Endodermal cell (in vitro differentiated cells): ENCODE data around the gene DIRAS1. TPM values are rescaled to one million over a fixed set of nuclear protein-coding genes. Genes with fewer than 3 reads are reported as not detected.

ENCODE experiments used
- DNase-seq: peaks from one replicate; pipeline ENCODE4 v3.0.0-alpha.2; 2017
- H3K27ac ChIP-seq: 2 replicates; pipeline ENCODE4 v1.5.1; 2013; ENCODE audit warnings: mild to moderate bottlenecking, low read depth, low read length, moderate library complexity
- H3K27me3 ChIP-seq: 2 replicates; pipeline ENCODE4 v1.6.1; 2013; ENCODE audit warnings: mild to moderate bottlenecking, low read length, moderate library complexity; ENCODE audit not compliant: insufficient read depth, control insufficient read depth, poor library complexity, severe bottlenecking
- H3K36me3 ChIP-seq: 2 replicates; pipeline ENCODE4 v1.7.0; 2013; ENCODE audit warnings: mild to moderate bottlenecking, low read length, moderate library complexity; ENCODE audit not compliant: control insufficient read depth, insufficient read depth
- H3K4me1 ChIP-seq: one replicate; pipeline ENCODE4 v1.7.0; 2013; ENCODE audit warnings: low read length; ENCODE audit not compliant: control insufficient read depth, insufficient read depth
- H3K4me3 ChIP-seq: 2 replicates; pipeline ENCODE4 v1.5.1; 2013; ENCODE audit warnings: mild to moderate bottlenecking, low read length, moderate library complexity
- H3K9ac ChIP-seq: 2 replicates; pipeline ENCODE4 v1.6.1; 2013; ENCODE audit warnings: mild to moderate bottlenecking, low read length, moderate library complexity; ENCODE audit not compliant: poor library complexity, severe bottlenecking; ENCODE audit errors: extremely low read depth
- H3K9me3 ChIP-seq: 2 replicates; pipeline ENCODE4 v1.6.1; 2013; ENCODE audit warnings: mild to moderate bottlenecking, low read length, moderate library complexity; ENCODE audit not compliant: control insufficient read depth
- H3K27ac Mint-ChIP-seq: 2 replicates; pipeline ENCODE4 v1.8.0; 2020; ENCODE audit warnings: mixed read lengths
- H3K27me3 Mint-ChIP-seq: 2 replicates; pipeline ENCODE4 v1.8.0; 2021; ENCODE audit warnings: mild to moderate bottlenecking, mixed read lengths; ENCODE audit not compliant: insufficient read depth
- H3K36me3 Mint-ChIP-seq: 2 replicates; pipeline ENCODE4 v1.8.0; 2020; ENCODE audit warnings: low read depth, mixed read lengths
- H3K4me1 Mint-ChIP-seq: 2 replicates; pipeline ENCODE4 v1.8.0; 2020; ENCODE audit warnings: mixed read lengths
- H3K4me3 Mint-ChIP-seq: 2 replicates; pipeline ENCODE4 v1.8.0; 2020; ENCODE audit warnings: mild to moderate bottlenecking, moderate library complexity, mixed read lengths
- H3K9me3 Mint-ChIP-seq: 2 replicates; pipeline ENCODE4 v1.8.0; 2020; ENCODE audit warnings: mild to moderate bottlenecking, mixed read lengths
- CTCF ChIP-seq: fragments of 200-600 bp; sonication (generic); conservative IDR thresholded peaks from 2 replicates; pipeline ENCODE4 v1.5.0; 2021; ENCODE audit warnings: antibody characterized with exemption, mild to moderate bottlenecking
- WGBS, 2 experiments: methylation state at CpG; one replicate each; pipeline versions ENCODE4 v1.1.5 to v1.1.7; 2013; ENCODE audit warnings: missing lambda C conversion rate in 2 of 2, mixed read lengths in 1 of 2; ENCODE audit not compliant: insufficient coverage in 1 of 2, insufficient read length in 1 of 2; 5-methylcytosine and 5-hydroxymethylcytosine counted together
- total RNA-seq, 2 donors: library from RNA; stranded (reverse); fragmentation: NEBNext Ultra II Directional in 1 of 2; extraction: Animal tissue kit (Norgen Biotek cat#: 25700) in 1 of 2; gene quantifications; 2 replicates in 1 of 2; 3 replicates in 1 of 2; pipeline ENCODE4 v1.2.1, GENCODE V29; 2021

The DIRAS1 gene
- total RNA-seq, 2 donors from 2014 or later, result 4.7 to 8.4 TPM

- TF ChIP-seq CTCF, result no peak
- Histone ChIP-seq H3K36me3 (no peaks in the 10 kb centered on the region), H3K4me3 (no peak overlapping the region), H3K27me3 (no peaks in the 10 kb centered on the region), H3K9ac (no peak overlapping the region), H3K4me1 (no peaks in the 10 kb centered on the region), H3K27ac (no peak overlapping the region), H3K9me3 (peaks cover 7% of the 10 kb centered on the region)
- peaks cover 11% of the 10 kb centered on the region for H3K9me3 Mint-ChIP-seq
- H3K27me3 Mint-ChIP-seq, result peaks cover 11% of the 10 kb centered on the region
- 68 to 89% methylated on average over 5 of the region's 5 CpGs for WGBS, 2 experiments
- H3K36me3 Mint-ChIP-seq, result peaks cover 13% of the 10 kb centered on the region
- no peak for DNase-seq
- H3K27ac Mint-ChIP-seq, result no peak overlapping the region
- no peaks in the 10 kb centered on the region for H3K4me1 Mint-ChIP-seq
- H3K4me3 Mint-ChIP-seq, result no peak overlapping the region
Observed at GRCh38 chr19:2711875-2712205, 9.3 kb downstream of the DIRAS1 start.

GRCh38 chr19:2711172-2711874, 9.8 kb downstream of the DIRAS1 start:
- Mint-ChIP-seq H3K36me3 (peaks cover 11% of the 10 kb centered on the region), H3K4me3 (no peak overlapping the region), H3K27me3 (peaks cover 11% of the 10 kb centered on the region), H3K9me3 (peaks cover 11% of the 10 kb centered on the region), H3K4me1 (no peaks in the 10 kb centered on the region), H3K27ac (no peak overlapping the region)
- no peak for DNase-seq
- no peak overlapping the region for H3K27ac ChIP-seq
- no peak overlapping the region for H3K4me3 ChIP-seq
- H3K36me3 ChIP-seq, result no peaks in the 10 kb centered on the region
- WGBS, 2 experiments, result 76 to 81% methylated on average over 15 to 17 of the region's 17 CpGs
- no peaks in the 10 kb centered on the region for H3K27me3 ChIP-seq
- no peaks in the 10 kb centered on the region for H3K4me1 ChIP-seq
- H3K9ac ChIP-seq, result no peak overlapping the region
- TF ChIP-seq CTCF, result no peak
- peaks cover 7% of the 10 kb centered on the region for H3K9me3 ChIP-seq

GRCh38 chr19:2706251-2706650, 14.9 kb downstream of the DIRAS1 start:
- H3K27ac ChIP-seq, result no peak overlapping the region
- H3K9me3 ChIP-seq, result no peaks in the 10 kb centered on the region
- no peak overlapping the region for H3K4me3 Mint-ChIP-seq
- H3K27me3 Mint-ChIP-seq, result peaks cover 11% of the 10 kb centered on the region
- H3K36me3 Mint-ChIP-seq, result no peaks in the 10 kb centered on the region
- H3K4me3 ChIP-seq, result no peak overlapping the region
- TF ChIP-seq CTCF, result no peak
- H3K27ac Mint-ChIP-seq, result no peak overlapping the region
- DNase-seq, result no peak
- no peaks in the 10 kb centered on the region for H3K9me3 Mint-ChIP-seq
- no peaks in the 10 kb centered on the region for H3K4me1 Mint-ChIP-seq
- no peak overlapping the region for H3K9ac ChIP-seq
- 89 to 90% methylated on average over 5 of the region's 5 CpGs for WGBS, 2 experiments
- no peaks in the 10 kb centered on the region for H3K4me1 ChIP-seq
- no peaks in the 10 kb centered on the region for H3K36me3 ChIP-seq
- peaks cover 9% of the 10 kb centered on the region for H3K27me3 ChIP-seq
